Glomerular endothelial cell (primary cell): ENCODE data around the gene ERBB3. TPM values are rescaled to one million over a fixed set of nuclear protein-coding genes. Genes with fewer than 3 reads are reported as not detected.
"Not testable (repeated sequence)": the region's sequence is repeated elsewhere in the genome, so short reads cannot be mapped to it uniquely, and the experiment has no call there.

Source experiments
- DNase-seq: peaks from one replicate; pipeline ENCODE4 v3.0.0-alpha.2; 2011; ENCODE audit warnings: low read depth, low spot score; ENCODE audit errors: extremely low read depth
- total RNA-seq: library from RNA; depleted of rRNA; stranded (reverse); fragments of >200 nt; gene quantifications from 2 replicates; pipeline ENCODE4 v1.2.3, GENCODE V29; 2015

The ERBB3 gene
- total RNA-seq, result 0.53 TPM in 1 of 2 replicates, not detected in the other

DNA sequence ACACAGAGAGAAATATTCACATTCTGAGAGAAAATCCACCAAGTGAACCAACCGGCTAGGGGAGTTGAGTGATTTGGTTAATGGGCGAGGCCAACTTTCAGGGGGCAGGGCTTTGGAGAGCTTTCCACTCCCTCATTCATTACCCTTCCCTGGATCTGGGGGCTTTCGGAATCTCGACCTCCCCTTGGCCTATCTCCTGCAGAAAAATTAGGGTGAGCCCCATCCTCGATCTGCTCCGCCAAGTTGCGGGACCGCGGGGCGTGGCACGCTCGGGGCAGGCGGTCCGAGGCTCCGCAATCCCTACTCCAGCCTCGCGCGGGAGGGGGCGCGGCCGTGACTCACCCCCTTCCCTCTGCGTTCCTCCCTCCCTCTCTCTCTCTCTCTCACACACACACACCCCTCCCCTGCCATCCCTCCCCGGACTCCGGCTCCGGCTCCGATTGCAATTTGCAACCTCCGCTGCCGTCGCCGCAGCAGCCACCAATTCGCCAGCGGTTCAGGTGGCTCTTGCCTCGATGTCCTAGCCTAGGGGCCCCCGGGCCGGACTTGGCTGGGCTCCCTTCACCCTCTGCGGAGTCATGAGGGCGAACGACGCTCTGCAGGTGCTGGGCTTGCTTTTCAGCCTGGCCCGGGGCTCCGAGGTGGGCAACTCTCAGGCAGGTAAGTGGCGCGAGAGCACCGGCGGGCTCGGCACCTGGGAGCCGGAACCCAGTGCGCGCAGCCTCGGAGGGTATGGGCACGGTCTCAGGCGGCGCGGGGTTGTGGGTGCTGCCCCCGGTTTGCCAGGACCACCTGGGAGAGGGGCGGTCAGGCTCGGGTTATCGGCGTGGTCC, at the start of gene ERBB3:
ERBB3 (plus strand) TSS at position 443 of the 833 bp plus-strand sequence; CDS start at position 579, 136 bp downstream.
- DNase-seq, result no peak

DNA sequence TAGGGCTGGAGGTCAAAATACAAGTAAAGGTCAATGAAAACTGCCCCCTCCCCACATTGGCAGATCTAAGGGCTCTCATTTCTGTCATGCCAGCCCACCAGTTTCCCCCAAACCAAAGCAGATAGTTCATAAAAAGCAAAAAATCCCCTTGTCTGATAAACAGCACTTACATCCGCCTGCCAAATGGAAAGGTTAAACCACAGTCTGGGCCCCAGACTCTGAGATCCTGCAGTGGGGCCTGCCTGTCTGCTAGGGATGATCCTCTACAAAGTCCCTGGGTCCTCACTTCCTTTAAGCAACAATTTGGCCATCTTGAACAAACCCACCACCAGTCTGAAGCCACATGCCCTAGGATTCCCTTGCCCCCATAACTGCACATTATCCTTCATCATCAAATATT, 48.0 kb upstream of the ERBB3 start:
- no peak for DNase-seq

DNA sequence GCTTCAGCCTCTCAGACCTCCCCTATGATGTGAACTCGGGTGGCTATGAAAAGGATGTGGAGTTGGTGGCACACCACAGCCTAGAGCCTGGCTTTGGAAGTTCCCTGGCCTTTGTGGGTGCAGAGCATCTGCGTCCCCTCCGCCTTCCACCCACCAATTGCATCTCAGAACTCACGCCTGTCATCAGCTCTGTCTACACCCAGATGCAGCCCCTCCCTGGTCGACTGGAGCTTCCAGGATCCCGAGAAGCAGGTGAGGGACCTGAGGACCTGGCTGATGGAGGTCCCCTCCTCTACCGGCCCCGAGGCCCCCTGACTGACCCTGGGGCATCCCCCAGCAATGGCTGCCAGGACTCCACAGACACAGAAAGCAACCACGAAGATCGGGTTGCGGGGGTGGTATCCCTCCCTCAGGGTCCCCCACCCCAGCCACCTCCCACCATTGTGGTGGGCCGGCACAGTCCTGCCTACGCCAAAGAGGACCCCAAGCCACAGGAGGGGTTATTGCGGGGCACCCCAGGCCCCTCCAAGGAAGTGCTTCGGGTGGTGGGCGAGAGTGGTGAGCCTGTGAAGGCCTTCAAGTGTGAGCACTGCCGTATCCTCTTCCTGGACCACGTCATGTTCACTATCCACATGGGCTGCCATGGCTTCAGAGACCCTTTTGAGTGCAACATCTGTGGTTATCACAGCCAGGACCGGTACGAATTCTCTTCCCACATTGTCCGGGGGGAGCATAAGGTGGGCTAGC, 45.2 kb upstream of the ERBB3 start:
- no peak for DNase-seq

DNA sequence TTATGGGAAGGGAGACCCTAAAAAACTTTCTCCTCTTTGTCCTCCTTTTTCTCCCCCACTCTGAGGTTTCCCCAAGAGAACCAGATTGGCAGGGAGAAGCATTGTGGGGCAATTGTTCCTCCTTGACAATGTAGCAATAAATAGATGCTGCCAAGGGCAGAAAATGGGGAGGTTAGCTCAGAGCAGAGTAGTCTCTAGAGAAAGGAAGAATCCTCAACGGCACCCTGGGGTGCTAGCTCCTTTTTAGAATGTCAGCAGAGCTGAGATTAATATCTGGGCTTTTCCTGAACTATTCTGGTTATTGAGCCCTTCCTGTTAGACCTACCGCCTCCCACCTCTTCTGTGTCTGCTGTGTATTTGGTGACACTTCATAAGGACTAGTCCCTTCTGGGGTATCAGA, 42.8 kb upstream of the ERBB3 start:
- DNase-seq, result no peak

DNA sequence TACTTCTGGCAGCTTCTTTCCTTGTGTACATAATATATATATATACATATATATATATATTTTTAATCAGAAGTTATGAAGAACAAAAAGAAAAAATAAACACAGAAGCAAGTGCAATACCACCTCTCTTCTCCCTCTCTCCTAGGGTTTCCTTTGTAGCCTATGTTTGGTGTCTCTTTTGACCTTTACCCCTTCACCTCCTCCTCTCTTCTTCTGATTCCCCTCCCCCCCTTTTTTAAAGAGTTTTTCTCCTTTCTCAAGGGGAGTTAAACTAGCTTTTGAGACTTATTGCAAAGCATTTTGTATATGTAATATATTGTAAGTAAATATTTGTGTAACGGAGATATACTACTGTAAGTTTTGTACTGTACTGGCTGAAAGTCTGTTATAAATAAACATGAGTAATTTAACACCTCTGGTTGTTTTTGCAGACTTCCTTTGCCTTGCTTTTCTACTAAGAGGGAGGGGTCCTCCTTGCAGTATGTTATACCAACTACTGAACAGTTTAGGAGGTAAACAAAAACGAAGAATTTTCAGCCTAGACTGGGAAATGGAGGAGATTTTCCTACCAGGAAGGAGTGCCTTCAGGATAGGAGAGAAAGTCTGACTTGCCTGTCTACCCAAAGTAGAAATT, 41.8 kb upstream of the ERBB3 start:
- DNase-seq, result no peak

DNA sequence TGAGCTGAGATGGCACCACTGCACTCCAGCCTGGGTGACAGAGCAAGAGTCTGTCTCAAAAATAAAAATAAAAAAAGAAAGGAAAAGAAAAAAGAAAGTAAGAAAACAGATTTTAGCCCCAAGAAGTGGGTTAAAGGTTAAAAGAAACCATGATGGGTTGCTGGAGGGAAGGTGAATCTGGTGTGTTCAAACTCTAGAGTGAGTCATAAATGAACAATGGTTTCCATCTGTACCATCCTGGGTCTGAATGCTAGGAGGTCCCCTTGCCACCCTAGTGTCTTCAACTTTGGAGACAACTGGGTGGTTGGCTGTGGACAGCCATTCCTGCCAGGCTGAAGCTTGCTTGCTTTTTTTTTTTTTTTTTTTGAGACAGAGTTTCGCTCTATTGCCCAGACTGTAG, 39.8 kb upstream of the ERBB3 start:
- DNase-seq, result no peak

DNA sequence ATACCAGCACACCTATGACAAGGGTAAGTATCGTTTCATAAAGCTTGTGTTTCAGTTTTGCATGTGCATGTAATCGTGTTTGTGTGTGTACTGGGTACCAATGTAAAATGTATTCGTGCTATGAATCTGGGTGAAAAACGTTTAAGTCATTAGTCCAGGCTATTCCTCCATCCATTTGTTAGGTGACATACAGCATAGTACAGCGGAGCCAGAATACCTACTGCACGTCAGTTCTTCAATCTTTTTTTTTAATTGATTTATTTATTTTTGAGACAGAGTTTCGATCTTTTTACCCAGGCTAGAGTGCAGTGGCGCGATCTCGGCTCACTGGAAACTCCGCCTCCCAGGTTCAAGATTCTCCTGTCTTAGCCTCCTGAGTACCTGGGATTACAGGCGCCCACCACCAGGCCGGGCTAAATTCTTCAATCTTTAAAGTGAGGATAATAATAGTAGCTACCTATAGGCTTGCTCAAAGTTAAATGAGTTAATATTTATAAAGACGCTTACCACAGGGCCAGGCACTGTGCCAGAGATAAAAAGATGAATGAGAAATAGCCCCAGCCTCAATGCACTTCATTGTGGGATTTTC, 38.9 kb upstream of the ERBB3 start:
- no peak for DNase-seq

DNA sequence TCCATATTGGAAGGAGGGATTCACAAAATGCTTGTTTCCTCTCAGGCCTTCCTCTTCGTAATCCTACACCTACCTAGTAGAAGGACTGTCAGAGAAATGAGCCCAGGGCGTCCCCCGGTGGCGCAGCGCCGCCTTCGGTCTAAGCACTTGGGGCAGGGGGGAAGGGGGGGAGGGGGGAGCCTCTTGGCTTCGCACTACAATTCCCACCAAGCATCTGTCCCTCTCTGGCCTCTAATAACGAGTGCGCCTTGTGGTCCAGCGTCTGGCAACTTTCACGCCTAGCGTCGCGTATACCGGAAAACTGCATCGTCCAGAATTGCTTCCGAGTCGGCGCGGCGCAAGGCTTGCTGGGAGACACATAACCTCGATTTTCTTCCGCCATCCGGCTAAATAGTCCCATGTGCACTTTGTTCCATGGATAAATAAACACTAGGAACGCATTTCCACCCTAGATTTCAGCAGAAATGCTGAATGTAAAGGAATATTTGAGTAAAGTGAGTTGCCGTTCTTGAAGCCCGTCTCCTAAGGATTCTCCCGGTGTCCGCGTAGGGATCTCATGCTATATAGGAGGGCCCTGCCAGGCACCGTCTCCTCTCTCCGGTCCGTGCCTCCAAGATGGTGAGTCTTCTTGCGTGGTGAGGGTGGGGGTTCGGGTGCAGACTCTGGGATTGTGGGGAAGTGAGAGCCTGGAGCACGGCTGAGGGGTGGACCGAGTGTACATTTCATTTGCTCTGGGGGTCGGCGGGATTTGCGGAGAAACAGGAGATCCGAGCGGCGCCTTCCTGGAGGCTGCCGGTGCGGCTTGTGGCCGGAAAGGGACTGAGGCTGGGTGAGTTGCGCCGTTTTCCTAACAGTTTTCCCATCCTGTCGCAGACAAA, 38.2 kb upstream of the ERBB3 start, which contains the start of gene RPS26:
RPS26 (plus strand) TSS at position 367 of the 878 bp plus-strand sequence; CDS start at position 616, 249 bp downstream.
- peak; percentile 99 for DNase-seq

DNA sequence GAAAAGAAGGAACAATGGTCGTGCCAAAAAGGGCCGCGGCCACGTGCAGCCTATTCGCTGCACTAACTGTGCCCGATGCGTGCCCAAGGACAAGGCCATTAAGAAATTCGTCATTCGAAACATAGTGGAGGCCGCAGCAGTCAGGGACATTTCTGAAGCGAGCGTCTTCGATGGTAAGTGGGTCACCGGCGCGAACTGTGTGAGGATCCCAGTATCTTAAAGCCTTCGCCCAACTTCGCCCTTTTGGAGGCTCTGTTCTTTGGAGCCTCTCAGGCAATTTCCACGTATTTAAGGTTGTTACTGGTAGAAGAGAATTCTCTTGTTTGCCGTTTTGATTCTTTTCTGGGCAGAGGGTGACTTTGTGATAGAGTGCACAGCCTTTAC, 37.5 kb upstream of the ERBB3 start:
- DNase-seq, result not testable (repeated sequence)

DNA sequence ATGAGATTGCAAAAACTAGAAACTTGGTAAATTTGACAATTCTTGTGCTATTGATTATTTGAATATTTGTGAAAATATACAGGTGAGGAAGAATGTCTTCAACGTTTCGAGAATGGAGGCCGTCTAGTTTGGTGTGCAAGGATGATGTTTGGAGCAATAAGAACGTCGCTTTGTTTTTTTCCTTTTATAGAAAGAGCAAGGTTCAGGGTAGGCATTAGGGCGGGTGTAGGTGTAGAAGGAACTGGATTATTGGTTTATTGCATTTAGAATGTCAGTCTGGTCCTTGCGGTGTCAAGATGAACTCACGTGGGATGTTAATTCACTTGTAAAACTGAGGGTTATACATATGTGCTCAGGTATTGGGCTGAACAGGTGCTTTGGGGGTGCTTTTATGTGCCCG, 37.1 kb upstream of the ERBB3 start:
- DNase-seq, result no peak

DNA sequence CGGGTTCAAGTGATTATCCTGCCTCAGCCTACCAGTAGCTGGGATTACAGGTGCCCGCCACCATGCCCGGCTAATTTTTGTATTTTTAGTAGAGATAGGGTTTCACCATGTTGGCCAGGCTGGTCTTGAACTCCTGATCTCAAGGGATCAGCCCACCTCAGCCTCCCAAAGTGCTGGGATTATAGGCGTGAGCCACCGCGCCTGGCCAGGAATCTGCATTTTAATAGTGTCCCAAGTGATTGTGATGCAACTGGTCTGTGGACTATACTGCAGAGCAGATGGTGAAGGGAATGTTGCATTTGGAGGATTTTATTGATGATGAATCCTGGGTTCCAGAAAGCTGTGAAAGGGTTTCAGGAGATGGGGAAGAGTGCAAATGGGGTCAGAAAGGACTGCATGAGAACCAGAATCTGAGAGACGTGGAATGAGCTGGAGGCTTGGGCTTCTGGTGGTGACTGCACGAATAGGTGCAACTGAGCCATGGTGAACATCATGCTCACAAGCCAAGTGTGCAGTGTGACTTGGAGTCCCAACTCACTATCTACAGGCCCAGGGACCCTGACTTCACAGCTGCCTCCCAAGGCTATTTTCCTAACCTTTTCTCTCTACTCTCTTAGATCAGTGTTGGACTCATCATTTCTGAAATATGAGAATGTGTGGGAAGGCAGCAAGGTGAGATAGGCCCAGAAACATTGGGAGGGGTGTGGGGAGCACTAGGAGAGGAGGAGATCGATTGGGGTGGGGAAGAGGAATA, 33.8 kb upstream of the ERBB3 start:
- no peak for DNase-seq

DNA sequence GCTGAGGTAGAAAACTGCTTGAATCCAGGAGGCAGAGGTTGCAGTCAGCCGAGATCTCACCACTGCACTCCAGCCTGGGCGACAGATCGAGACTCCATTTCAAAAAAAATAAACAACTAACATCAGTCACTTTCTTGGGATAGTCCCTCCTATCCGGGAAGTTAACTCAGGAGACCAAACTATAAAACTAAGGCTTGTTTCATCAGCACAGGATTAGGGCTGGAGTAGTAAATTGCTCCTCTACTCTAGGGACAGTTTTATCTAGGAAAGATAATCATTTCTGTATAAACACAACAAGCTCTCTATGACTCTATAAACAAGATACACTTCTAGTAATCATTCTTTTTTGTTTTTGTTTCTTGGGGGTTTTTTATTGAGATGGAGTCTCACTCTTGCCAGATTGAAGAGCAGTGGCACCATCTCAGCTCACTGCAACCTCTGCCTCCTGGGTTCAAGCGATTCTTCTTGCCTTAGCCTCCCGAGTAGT, 26.5 kb upstream of the ERBB3 start:
- DNase-seq, result no peak

DNA sequence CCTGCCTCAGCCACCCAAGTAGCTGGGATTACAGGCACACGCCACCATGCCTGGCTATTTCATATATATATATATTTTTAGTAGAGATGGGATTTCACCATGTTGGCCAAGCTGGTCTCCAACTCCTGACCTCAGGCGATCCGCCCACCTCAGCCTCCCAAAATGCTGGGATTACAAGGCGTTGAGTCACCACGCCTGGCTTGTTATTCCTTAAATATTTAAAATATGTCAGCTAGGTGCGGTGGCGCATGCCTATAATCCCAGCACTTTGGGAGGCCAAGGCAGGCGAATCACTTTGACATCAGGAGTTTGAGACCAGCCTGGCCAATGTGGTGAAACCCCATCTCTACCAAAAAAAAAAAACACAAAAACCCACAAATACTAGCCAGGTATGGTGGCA, 20.0 kb upstream of the ERBB3 start:
- DNase-seq, result not testable (repeated sequence)

DNA sequence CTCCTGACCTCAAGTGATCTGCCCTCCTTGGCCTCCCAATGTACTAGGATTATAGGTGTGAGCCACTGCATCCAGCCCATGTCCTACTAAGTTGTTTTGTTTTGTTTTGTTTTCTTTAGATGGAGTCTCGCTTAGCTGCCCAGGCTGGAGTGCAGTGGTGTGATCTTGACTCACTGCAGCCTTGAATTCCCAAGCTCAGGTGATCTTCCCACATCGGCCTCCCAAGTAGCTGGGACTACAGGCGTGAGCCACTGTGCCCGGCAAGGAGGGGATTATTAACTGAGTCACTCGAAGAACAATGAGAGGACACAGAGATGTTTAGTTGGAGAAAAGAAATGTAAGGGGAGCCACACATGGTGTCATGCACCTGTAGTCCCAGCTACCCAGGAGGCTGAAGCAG, 18.0 kb upstream of the ERBB3 start:
- DNase-seq, result no peak

DNA sequence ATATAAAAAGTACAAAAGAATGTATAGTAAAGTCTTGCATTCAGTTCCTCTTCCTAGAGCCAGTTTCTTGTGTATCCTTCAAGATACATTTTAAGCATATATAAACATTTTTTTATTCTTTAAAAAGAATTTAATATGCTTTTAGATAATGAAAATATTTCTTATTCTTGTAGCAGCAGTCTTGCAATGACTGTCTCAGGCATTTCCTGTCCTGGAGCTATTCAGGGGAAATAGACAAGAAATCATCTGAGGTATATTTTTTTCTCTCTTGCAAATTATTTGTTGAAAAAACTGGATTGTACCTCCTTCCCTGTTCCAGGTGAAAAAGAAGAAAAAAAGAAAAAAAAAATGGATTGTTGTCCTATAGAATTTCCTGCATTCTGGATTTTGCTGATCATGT, 17.0 kb upstream of the ERBB3 start:
- no peak for DNase-seq

DNA sequence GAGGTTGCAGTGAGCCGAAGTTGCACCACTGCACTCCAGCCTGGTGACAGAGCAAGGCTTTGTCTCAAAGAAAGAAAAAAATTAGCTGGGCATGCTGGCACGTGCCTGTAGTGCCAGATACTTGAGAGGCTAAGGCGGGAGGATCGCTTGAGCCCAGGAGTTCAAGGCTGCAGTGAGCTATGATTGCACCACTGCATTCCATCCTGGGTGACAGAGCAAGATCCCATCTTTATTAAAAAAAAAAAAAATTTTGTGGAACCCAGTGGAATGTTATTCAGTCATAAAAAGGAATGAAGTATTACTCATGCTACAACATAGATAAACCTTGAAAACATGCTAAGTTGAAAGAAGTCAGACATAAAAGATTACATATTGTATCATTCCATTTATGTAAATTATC, 8.3 kb upstream of the ERBB3 start:
- no peak for DNase-seq

DNA sequence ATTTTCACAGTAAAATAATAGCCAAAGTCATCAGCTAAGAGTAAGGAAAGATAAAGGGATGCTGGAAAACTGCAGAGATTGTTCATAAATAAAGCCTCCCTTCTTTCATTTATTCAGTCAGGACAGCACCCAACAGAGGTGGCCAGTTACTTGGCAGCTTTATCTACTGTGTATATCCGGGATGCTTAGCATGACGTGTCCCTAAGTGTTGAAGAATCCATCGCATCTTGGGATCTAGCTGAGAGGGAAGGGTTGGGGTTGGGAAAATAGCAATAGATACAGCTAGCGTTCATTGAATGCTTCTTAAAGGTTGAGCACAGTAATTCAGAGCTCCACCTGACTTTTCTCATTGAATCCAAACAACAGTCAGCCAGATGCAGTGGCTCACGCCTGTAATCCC, 5.6 kb upstream of the ERBB3 start:
- DNase-seq, result no peak

DNA sequence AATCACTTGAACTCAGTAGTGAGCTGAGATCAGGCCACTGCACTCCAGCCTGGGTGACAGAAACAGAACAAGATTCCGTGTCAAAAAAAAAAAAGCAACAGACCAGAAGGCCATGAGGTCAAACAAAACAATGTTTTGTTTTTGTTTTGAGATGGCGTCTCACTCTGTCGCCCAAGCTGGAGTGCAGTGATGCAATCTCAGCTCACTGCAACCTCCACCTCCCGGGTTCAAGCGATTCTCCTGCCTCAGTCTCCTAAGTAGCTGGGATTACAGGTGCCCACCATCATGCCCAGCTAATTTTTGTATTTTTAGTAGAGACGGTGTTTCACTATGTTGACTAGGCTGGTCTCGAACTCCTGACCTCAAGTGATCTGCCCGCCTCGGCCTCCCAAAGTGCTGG, 2.0 kb upstream of the ERBB3 start:
- not testable (repeated sequence) for DNase-seq

DNA sequence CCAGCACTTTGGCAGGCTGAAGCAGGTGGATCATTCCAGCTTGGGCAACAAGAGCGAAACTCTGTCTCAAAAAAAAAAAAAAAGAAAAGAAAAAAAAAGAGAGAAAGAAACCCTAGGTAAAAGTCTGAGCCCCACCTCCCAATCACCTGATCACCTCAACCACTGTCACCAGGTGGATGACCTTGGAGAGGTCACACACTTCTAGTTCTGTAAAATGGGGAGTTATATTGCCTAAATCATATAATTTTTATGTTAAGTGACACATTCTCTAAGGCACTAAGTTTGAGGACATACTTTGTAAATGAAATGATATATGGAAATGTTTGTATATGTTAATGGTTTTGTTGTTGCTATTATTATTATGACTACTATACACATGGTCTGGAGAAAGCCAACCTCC, 1.5 kb upstream of the ERBB3 start:
- no peak for DNase-seq
